ENCODE measurements around the gene NHEJ1.

The NHEJ1 gene

DNA sequence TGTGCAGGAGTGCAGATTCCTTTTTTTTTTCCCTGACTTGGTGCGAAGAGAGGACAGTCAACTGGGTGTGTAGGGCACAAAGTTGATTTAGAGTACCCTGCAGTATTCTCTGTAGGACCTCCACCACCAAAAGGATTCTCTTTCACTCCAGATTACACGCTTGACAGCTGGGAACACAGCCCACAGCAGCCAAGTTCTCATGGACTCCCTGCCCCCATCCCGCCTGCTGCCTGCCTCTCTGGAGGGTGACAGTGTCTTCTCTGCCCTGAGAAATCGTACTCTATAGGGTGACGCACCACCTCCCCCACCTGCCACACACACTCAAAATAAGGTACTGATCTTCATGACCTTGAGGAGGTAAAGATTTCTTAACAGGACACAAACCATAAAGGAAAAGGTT, 73.3 kb downstream of the NHEJ1 start:
- TF ChIP-seq, protein P1, sequence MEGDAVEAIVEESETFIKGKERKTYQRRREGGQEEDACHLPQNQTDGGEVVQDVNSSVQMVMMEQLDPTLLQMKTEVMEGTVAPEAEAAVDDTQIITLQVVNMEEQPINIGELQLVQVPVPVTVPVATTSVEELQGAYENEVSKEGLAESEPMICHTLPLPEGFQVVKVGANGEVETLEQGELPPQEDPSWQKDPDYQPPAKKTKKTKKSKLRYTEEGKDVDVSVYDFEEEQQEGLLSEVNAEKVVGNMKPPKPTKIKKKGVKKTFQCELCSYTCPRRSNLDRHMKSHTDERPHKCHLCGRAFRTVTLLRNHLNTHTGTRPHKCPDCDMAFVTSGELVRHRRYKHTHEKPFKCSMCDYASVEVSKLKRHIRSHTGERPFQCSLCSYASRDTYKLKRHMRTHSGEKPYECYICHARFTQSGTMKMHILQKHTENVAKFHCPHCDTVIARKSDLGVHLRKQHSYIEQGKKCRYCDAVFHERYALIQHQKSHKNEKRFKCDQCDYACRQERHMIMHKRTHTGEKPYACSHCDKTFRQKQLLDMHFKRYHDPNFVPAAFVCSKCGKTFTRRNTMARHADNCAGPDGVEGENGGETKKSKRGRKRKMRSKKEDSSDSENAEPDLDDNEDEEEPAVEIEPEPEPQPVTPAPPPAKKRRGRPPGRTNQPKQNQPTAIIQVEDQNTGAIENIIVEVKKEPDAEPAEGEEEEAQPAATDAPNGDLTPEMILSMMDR (IDR thresholded peaks at IDR 0.05; ENCODE audit: unreplicated experiment in 3 of 3), result no peak
- Mint-ChIP-seq H3K4me3 (no peak overlapping the region), H3K27ac (no peak overlapping the region), H3K36me3 (ENCODE audit: low read depth) (peaks cover 4% of the 10 kb centered on the region), H3K27me3 (ENCODE audit: low read depth) (no peaks in the 10 kb centered on the region), H3K9me3 (no peaks in the 10 kb centered on the region), H3K4me1 (peaks cover 15% of the 10 kb centered on the region)

DNA sequence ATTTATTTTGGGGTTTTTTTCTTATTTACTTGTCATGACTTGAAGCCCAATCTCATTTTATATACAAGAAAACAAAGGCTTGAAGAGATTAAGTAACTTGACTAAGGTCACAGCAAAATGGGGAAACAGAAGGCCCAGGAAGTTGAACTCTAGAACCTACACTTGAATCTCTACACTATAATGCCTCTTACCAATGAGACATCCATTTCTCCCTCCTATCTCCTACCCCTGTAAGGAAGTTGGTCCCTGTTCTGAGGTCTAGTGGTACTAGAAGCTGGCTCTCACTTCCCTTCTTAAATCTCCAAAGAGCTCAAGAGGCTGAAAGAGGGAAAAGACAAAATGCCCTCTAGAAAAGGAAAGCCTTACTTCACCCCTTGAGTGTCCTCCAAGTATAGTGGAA, 74.4 kb downstream of the NHEJ1 start:
- Mint-ChIP-seq H3K36me3 (ENCODE audit: low read depth) (peaks cover 4% of the 10 kb centered on the region), H3K4me1 (peaks cover 15% of the 10 kb centered on the region), H3K4me3 (no peak overlapping the region), H3K27ac (peak overlapping the region in 1 of 3 experiments; percentile 33), H3K27me3 (ENCODE audit: low read depth) (no peaks in the 10 kb centered on the region), H3K9me3 (no peaks in the 10 kb centered on the region)
- TF ChIP-seq, protein P1 (IDR thresholded peaks at IDR 0.05; ENCODE audit: unreplicated experiment in 3 of 3), result no peak

DNA sequence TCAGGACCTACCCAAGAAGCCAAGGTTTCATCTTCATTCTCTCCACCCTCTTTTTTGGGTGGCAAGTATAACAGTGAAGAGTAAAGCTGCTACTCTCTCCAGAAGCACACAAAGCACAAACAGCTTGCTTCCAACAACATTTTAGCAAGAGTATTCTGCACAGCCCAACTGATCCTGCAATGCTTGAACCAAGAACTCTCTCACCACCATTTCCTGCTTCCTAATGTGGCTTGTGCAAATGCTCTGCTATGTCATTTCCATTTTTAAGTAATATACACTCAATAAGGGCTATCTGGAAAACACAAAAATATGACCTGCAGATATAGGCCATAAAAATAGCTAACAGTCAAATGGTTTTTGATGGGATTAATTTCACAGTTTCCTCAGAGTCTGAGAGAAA, 75.8 kb downstream of the NHEJ1 start:
- H3K4me3 Mint-ChIP-seq, result no peak overlapping the region
- no peaks in the 10 kb centered on the region for H3K9me3 Mint-ChIP-seq
- TF ChIP-seq, protein P1 (IDR thresholded peaks at IDR 0.05; ENCODE audit: unreplicated experiment in 3 of 3), result no peak
- H3K36me3 Mint-ChIP-seq (ENCODE audit: low read depth), result peaks cover 4% of the 10 kb centered on the region
- no peaks in the 10 kb centered on the region for H3K27me3 Mint-ChIP-seq (ENCODE audit: low read depth)
- no peak overlapping the region for H3K27ac Mint-ChIP-seq
- peaks cover 15% of the 10 kb centered on the region for H3K4me1 Mint-ChIP-seq

DNA sequence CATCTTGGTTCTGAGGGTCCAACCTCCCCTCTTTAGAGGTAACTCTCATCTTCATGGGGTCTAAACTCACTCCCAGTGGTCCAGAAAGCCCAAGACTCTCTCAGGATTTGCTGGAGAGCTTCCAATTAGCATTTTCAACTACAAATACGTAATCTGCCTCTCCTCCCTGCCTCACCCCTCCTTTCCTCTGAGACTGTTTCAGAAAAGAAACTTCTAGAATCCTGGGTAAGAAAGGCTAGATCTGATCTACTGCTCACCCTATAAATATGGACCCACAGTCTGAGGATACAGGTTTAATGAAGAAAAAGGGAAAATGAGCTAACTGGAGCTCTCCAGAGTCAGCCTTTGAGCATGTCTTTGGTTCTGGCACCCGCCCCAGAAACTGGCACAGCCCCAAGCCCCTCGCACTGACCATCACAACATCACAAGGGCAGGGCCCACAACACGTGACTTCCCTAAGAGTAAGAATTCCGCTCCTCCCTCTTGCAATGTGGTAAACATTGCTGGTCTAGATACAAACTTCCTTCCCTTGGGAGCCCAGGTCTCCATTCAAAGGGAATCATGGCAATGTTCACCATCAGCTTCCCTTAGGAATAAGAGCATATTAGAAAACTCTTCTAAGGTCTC, 78.2 kb downstream of the NHEJ1 start:
- H3K4me3 Mint-ChIP-seq, result no peak overlapping the region
- H3K27me3 Mint-ChIP-seq (ENCODE audit: low read depth), result no peaks in the 10 kb centered on the region
- no peaks in the 10 kb centered on the region for H3K9me3 Mint-ChIP-seq
- H3K36me3 Mint-ChIP-seq (ENCODE audit: low read depth), result no peaks in the 10 kb centered on the region
- TF ChIP-seq, protein P1 (IDR thresholded peaks at IDR 0.05; ENCODE audit: unreplicated experiment in 3 of 3), result no peak
- H3K4me1 Mint-ChIP-seq, result peaks cover 12% of the 10 kb centered on the region
- H3K27ac Mint-ChIP-seq, result no peak overlapping the region

DNA sequence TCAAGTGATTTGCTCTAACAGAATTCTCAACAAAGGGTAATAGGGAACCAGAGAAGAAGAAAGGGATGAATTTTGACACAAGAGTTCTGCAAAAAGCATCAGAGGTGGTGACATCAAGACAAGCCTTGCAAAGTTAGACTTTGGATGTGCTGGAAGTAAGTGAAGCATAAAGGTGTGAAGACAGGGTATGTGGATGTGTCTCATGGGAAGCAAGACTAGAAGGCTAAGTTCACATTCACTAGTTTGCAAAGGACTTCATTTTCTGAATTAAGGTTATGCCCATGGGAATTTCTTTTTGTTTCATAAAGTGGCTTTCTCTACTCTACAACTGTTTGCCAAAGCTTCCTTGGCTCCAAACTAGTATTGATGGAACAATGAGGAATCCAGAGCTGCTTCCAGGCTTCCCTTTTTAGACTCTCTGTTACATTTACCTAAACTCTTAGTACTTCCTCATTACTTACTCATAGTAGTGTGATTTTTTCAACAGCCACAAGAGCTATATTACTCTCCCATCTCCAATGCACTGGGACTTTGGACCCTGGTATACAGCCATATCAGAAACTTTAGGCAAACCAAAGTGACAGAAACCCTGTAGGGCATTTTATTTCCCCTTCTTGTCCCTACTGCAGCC, 78.8 kb downstream of the NHEJ1 start:
- H3K4me3 Mint-ChIP-seq, result no peak overlapping the region
- H3K36me3 Mint-ChIP-seq (ENCODE audit: low read depth), result peaks cover 5% of the 10 kb centered on the region
- TF ChIP-seq, protein P1 (IDR thresholded peaks at IDR 0.05; ENCODE audit: unreplicated experiment in 3 of 3), result no peak
- no peaks in the 10 kb centered on the region for H3K27me3 Mint-ChIP-seq (ENCODE audit: low read depth)
- H3K27ac Mint-ChIP-seq, result no peak overlapping the region
- H3K4me1 Mint-ChIP-seq, result peaks cover 6% of the 10 kb centered on the region
- no peaks in the 10 kb centered on the region for H3K9me3 Mint-ChIP-seq

DNA sequence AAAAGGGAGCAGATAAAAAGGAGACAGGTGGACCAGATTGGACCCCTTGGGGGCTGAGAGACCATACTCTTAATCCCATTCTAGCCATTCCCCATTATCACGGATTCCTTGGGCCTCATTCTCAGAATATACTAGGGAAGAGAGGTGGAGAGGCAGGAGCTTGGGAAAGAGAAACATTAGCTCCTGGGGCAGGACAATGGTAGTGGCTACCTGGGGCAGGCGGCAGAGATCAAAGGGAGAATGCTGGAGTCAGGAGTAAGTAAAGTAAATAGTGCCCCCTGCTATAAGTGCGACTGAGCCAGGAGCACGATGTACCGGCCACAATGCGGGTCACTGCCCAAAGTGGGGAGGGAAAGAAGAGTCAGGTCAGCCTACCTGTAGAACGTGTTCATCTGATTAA, 79.5 kb downstream of the NHEJ1 start:
- TF ChIP-seq, protein P1 (IDR thresholded peaks at IDR 0.05; ENCODE audit: unreplicated experiment in 3 of 3), result no peak
- H3K27ac Mint-ChIP-seq, result no peak overlapping the region
- peaks cover 7% of the 10 kb centered on the region for H3K36me3 Mint-ChIP-seq (ENCODE audit: low read depth)
- no peaks in the 10 kb centered on the region for H3K27me3 Mint-ChIP-seq (ENCODE audit: low read depth)
- H3K4me1 Mint-ChIP-seq, result no peaks in the 10 kb centered on the region
- H3K9me3 Mint-ChIP-seq, result no peaks in the 10 kb centered on the region
- H3K4me3 Mint-ChIP-seq, result no peak overlapping the region
